B cell (primary cell): Measurements from ENCODE around the gene ZMIZ1. TPM values are rescaled to one million over a fixed set of nuclear protein-coding genes. Genes with fewer than 3 reads are reported as not detected.

Experiments
- ATAC-seq: fragments of 200-7000 bp; cut with Tn5 transposase; one replicate; pipeline ENCODE4 v1.10.0; 2021; ENCODE audit warnings: low read depth, mild to moderate bottlenecking, moderate number of reproducible peaks, moderate library complexity
- CTCF ChIA-PET: fragments of 350-600 bp; sonication (Branson Sonifier 250); formaldehyde crosslinking; loops from one replicate; lab custom pipeline; 2021; ENCODE audit warnings: antibody characterized with exemption, inconsistent platforms; lab: Charles Lee
- POLR2A ChIA-PET: fragments of 350-600 bp; sonication (Branson Sonifier 250); formaldehyde crosslinking; loops from one replicate; lab custom pipeline; 2021; ENCODE audit warnings: antibody characterized with exemption; lab: Charles Lee
- DNase-seq: peaks from one replicate; pipeline ENCODE4 v3.0.0; 2013
- H2AFZ ChIP-seq: 2 replicates; pipeline ENCODE4 v1.6.1; 2012; ENCODE audit warnings: mild to moderate bottlenecking, low read depth, low read length; ENCODE audit not compliant: insufficient read depth, poor library complexity, severe bottlenecking
- H3K27ac ChIP-seq, 2 donors: 1 replicate in 1 of 2; 2 replicates in 1 of 2; pipeline ENCODE4 v1.5.1; 2012 to 2013; ENCODE audit warnings: low read length in 2 of 2, mild to moderate bottlenecking in 2 of 2, moderate library complexity in 1 of 2
- H3K27me3 ChIP-seq, 4 experiments: fragments of 200-600 bp in 1 of 4; sonication (generic) in 1 of 4; replicated peaks in 1 of 4; 1 replicate in 2 of 4; 2 replicates in 2 of 4; pipeline versions ENCODE4 v1.6.1 to v1.7.0; 2013 to 2016; ENCODE audit warnings: low read length in 3 of 4, mild to moderate bottlenecking in 2 of 4, mixed read lengths in 1 of 4, moderate library complexity in 1 of 4; ENCODE audit not compliant: insufficient read depth in 4 of 4, control insufficient read depth in 3 of 4; ENCODE audit errors: control extremely low read depth in 1 of 4
- H3K36me3 ChIP-seq, 2 experiments: replicated peaks in 1 of 2; 1 replicate in 1 of 2; 2 replicates in 1 of 2; pipeline versions ENCODE4 v1.6.1 to v1.7.1; 2013; ENCODE audit warnings: low read length in 1 of 2; ENCODE audit not compliant: insufficient read depth in 2 of 2, control insufficient read depth in 1 of 2; ENCODE audit errors: control extremely low read depth in 1 of 2, extremely low read depth in 1 of 2
- H3K4me1 ChIP-seq, 2 donors: fragments of 200-600 bp in 1 of 2; sonication (generic) in 1 of 2; 1 replicate in 1 of 2; 2 replicates in 1 of 2; pipeline versions ENCODE4 v1.5.1 to v1.6.1; 2013 to 2017; ENCODE audit warnings: low read length in 2 of 2; ENCODE audit not compliant: control insufficient read depth in 2 of 2, insufficient read depth in 2 of 2
- H3K4me2 ChIP-seq: replicated peaks from 2 replicates; pipeline ENCODE3; 2012; ENCODE audit warnings: mild to moderate bottlenecking, low read depth, low read length; ENCODE audit not compliant: poor library complexity, severe bottlenecking
- H3K4me3 ChIP-seq, 5 experiments: fragments of 200-600 bp in 1 of 5; sonication (generic) in 1 of 5; 1 replicate in 3 of 5; 2 replicates in 2 of 5; pipeline versions ENCODE4 v1.5.1 to v1.7.0; 2011 to 2016; ENCODE audit warnings: low read length in 4 of 5, mild to moderate bottlenecking in 4 of 5, low read depth in 2 of 5, control low read depth in 1 of 5, moderate library complexity in 1 of 5; ENCODE audit not compliant: insufficient read depth in 1 of 5; ENCODE audit errors: control extremely low read depth in 1 of 5, extremely low read depth in 1 of 5
- H3K79me2 ChIP-seq: fragments of 200-600 bp; sonication (generic); one replicate; pipeline ENCODE4 v1.6.0; 2016; ENCODE audit warnings: low read length; ENCODE audit not compliant: control insufficient read depth, insufficient read depth
- H3K9ac ChIP-seq: fragments of 200-600 bp; sonication (generic); 2 replicates; pipeline ENCODE4 v1.6.1; 2017; ENCODE audit warnings: mild to moderate bottlenecking, low read length, moderate library complexity
- H3K9me3 ChIP-seq, 3 donors: one replicate each; pipeline versions ENCODE4 v1.6.1 to v1.7.1; 2013; ENCODE audit warnings: low read length in 2 of 3; ENCODE audit not compliant: control insufficient read depth in 2 of 3, insufficient read depth in 1 of 3; ENCODE audit errors: control extremely low read depth in 1 of 3
- H4K20me1 ChIP-seq: 2 replicates; pipeline ENCODE4 v1.6.0; 2012; ENCODE audit warnings: mild to moderate bottlenecking, low read length; ENCODE audit not compliant: insufficient read depth, control insufficient read depth, poor library complexity, severe bottlenecking
- H3K27ac Mint-ChIP-seq: one replicate; pipeline ENCODE4 v1.8.0; 2021; ENCODE audit warnings: mixed read lengths
- H3K27me3 Mint-ChIP-seq: one replicate; pipeline ENCODE4 v1.8.0; 2021; ENCODE audit warnings: mixed read lengths
- H3K4me1 Mint-ChIP-seq: one replicate; pipeline ENCODE4 v1.8.0; 2021; ENCODE audit warnings: mixed read lengths
- H3K4me3 Mint-ChIP-seq: one replicate; pipeline ENCODE4 v1.8.0; 2021; ENCODE audit warnings: mixed read lengths
- H3K9me3 Mint-ChIP-seq: one replicate; pipeline ENCODE4 v1.8.0; 2022; ENCODE audit warnings: mixed read lengths; ENCODE audit not compliant: insufficient read depth
- CTCF ChIP-seq: fragments of 200-600 bp; IDR thresholded peaks from one replicate; pipeline ENCODE4 v1.8.0; 2022; ENCODE audit warnings: antibody characterized with exemption, mild to moderate bottlenecking
- EZH2 ChIP-seq: IDR thresholded peaks from 2 replicates; pipeline ENCODE4 v1.6.1; 2012; ENCODE audit warnings: borderline replicate concordance, low read depth, mild to moderate bottlenecking, moderate library complexity, low read length; ENCODE audit not compliant: insufficient read depth, poor library complexity, severe bottlenecking
- WGBS: methylation state at CpG from one replicate; pipeline ENCODE4 v1.1.5; 2013; ENCODE audit warnings: missing lambda C conversion rate; ENCODE audit not compliant: insufficient coverage; 5-methylcytosine and 5-hydroxymethylcytosine counted together
- intact Hi-C: fragments of 100-400 bp; cut with micrococcal nuclease; formaldehyde crosslinking; loops from one replicate; pipeline ENCODE4 v1.10.0; 2022
- polyA plus RNA-seq: library from polyadenylated mRNA; depleted of rRNA; stranded (reverse); fragments of >200 nt; gene quantifications from 2 replicates; pipeline ENCODE4 v1.2.3, GENCODE V29; 2012
- total RNA-seq, 2 donors: library from RNA; stranded (reverse); fragments of 120-200 nt in 1 of 2; gene quantifications; 1 replicate in 1 of 2; 2 replicates in 1 of 2; pipeline versions ENCODE4 v1.2.3 to v1.2.4, GENCODE V29; 2013 to 2022

The ZMIZ1 gene
- total and polyA plus RNA-seq, 2 donors (not counting 1 experiment from before 2014, with no cell fraction given): 14.3 to 64.9 TPM

GRCh38 chr10:79321494-79321882 lies 252.7 kb downstream of the ZMIZ1 start:
- H2AFZ ChIP-seq: no peak overlapping the region
- Mint-ChIP-seq H3K27me3 (no peaks in the 10 kb centered on the region), H3K27ac (no peak overlapping the region), H3K9me3 (peaks cover 3% of the 10 kb centered on the region), H3K4me3 (no peak overlapping the region), H3K4me1 (peaks cover 48% of the 10 kb centered on the region)
- peaks cover 30 to 42% of the 10 kb centered on the region in 2 donors for H3K4me1 ChIP-seq
- no peaks in the 10 kb centered on the region for H3K79me2 ChIP-seq
- no peaks in the 10 kb centered on the region for H4K20me1 ChIP-seq
- no peak overlapping the region for H3K4me3 ChIP-seq
- ChIA-PET POLR2A (no interaction called here), CTCF (interaction anchor here (0.9 to 1.0 kb wide), 2 partner anchors 13 to 23 kb away, joined by 3 read pairs; no protein-coding TSS in a partner anchor)
- H3K27ac ChIP-seq: no peak overlapping the region
- ATAC-seq (no peak), DNase-seq (no peak)
- WGBS: 100% methylated on average over 1 of the region's 2 CpGs
- intact Hi-C loops: no loop called here
- H3K9ac ChIP-seq: no peak overlapping the region
- no peaks in the 10 kb centered on the region for H3K27me3 ChIP-seq
- no peaks in the 10 kb centered on the region for H3K36me3 ChIP-seq
- TF ChIP-seq CTCF (no peak), EZH2 (no peak)
- no peaks in the 10 kb centered on the region for H3K9me3 ChIP-seq
- H3K4me2 ChIP-seq: no peak overlapping the region

GRCh38 chr10:79321951-79322350 lies 253.2 kb downstream of the ZMIZ1 start:
- no peak for TF ChIP-seq CTCF
- no peak for TF ChIP-seq EZH2
- Mint-ChIP-seq H3K27ac (no peak overlapping the region), H3K27me3 (no peaks in the 10 kb centered on the region), H3K9me3 (peaks cover 3% of the 10 kb centered on the region), H3K4me1 (peaks cover 44% of the 10 kb centered on the region), H3K4me3 (no peak overlapping the region)
- Histone ChIP-seq H3K9me3 (no peaks in the 10 kb centered on the region), H3K27me3 (no peaks in the 10 kb centered on the region), H4K20me1 (no peaks in the 10 kb centered on the region), H3K27ac (no peak overlapping the region), H3K9ac (no peak overlapping the region), H3K4me2 (no peak overlapping the region), H3K79me2 (no peaks in the 10 kb centered on the region), H2AFZ (no peak overlapping the region), H3K4me1 (peaks cover 25 to 37% of the 10 kb centered on the region in 2 donors), H3K4me3 (no peak overlapping the region), H3K36me3 (no peaks in the 10 kb centered on the region)
- DNase-seq (no peak), ATAC-seq (no peak)
- intact Hi-C loops: no loop called here
- POLR2A ChIA-PET: no interaction called here
- CTCF ChIA-PET: interaction anchor here (0.9 to 1.6 kb wide), 2 partner anchors 9 to 13 kb away, joined by 3 to 5 read pairs; no protein-coding TSS in a partner anchor
